ENCODE measurements around the gene EIF1. TPM values are rescaled to one million over a fixed set of nuclear protein-coding genes. Genes with fewer than 3 reads are reported as not detected.

Gene EIF1
- total and polyA plus RNA-seq, 2 of the 8 experiments (the other 6 are each of a cell fraction or from before 2014, with no cell fraction given) = 175 to 539 TPM

- no peaks in the 10 kb centered on the region; a peak in 3 of 7 replicates for H3K27me3 ChIP-seq (replicated peaks in 1 of 4; ENCODE audit: control insufficient read depth in 3 of 4, extremely low read depth in 1 of 4, insufficient read depth in 3 of 4, low read length in 3 of 4)
- H3K18ac ChIP-seq (ENCODE audit: extremely low read depth, low read length) = peak overlapping the region; percentile 98
- H3K9ac ChIP-seq (replicated peaks in 1 of 4; ENCODE audit: extremely low read depth in 1 of 4, low read depth in 3 of 4, low read length in 3 of 4) = no peak overlapping the region
- POLR2A ChIA-PET (ENCODE audit: partially characterized antibody) = interaction anchor here (0.6 to 7.6 kb wide), 4 partner anchors 8 to 227 kb away, joined by 3 to 106 read pairs (median 8); partner anchors contain the start of gene EIF1
- H4K91ac ChIP-seq (replicated peaks; ENCODE audit: insufficient read length, low read length) = peak overlapping the region; percentile 92
- CTCF ChIA-PET (ENCODE audit: partially characterized antibody) = interaction anchor here (0.6 to 12.1 kb wide), 28 partner anchors 11 to 1306 kb away, joined by 3 to 279 read pairs (median 4); partner anchors contain the start of genes EIF1 and KRT32
- H4K8ac ChIP-seq (ENCODE audit: extremely low read depth, insufficient read depth, low read length) = peak overlapping the region; percentile 89; the same call in 1 of the 2 replicates
- H3K27ac ChIP-seq (ENCODE audit: low read depth, low read length) = no peak overlapping the region
- H3K4ac ChIP-seq (replicated peaks; ENCODE audit: insufficient read length, low read depth, low read length) = no peak overlapping the region
- H3K56ac ChIP-seq (replicated peaks; ENCODE audit: insufficient read length, low read depth, low read length) = no peak overlapping the region
- H3K4me3 ChIP-seq (ENCODE audit: extremely low read depth in 1 of 4, insufficient read depth in 2 of 4, low read depth in 3 of 4, low read length in 4 of 4) = peak overlapping the region in 3 of 4 experiments; percentile 42 to 67 (median 53); a peak in 4 of 8 replicates
- H2AK5ac ChIP-seq (ENCODE audit: low read depth, low read length) = no peak overlapping the region
- no peaks in the 10 kb centered on the region for H3K79me2 ChIP-seq (ENCODE audit: control insufficient read depth in 1 of 2, insufficient read depth in 2 of 2, low read length in 2 of 2)
- peak overlapping the region; percentile 70 for H2AFZ ChIP-seq (ENCODE audit: low read length)
- H4K20me1 ChIP-seq (replicated peaks in 1 of 2; ENCODE audit: control insufficient read depth in 1 of 2, insufficient read depth in 2 of 2, low read length in 2 of 2) = no peaks in the 10 kb centered on the region
- peak overlapping the region; percentile 68 to 96 for H3K4me2 ChIP-seq (ENCODE audit: insufficient read depth in 1 of 2, low read depth in 2 of 2, low read length in 2 of 2)
- H3K14ac ChIP-seq (ENCODE audit: insufficient read length) = no peak overlapping the region
- H3K36me3 ChIP-seq (ENCODE audit: control insufficient read depth in 2 of 4, insufficient read depth in 4 of 4, low read length in 3 of 4) = no peaks in the 10 kb centered on the region
- H3K23me2 ChIP-seq (ENCODE audit: low read depth, low read length) = peaks cover 8% of the 10 kb centered on the region
- H2BK120ac ChIP-seq (replicated peaks; ENCODE audit: low read depth, low read length) = no peak overlapping the region
- WGBS, 2 experiments (ENCODE audit: extremely low coverage in 1 of 2, insufficient coverage in 1 of 2, insufficient read length in 1 of 2, insufficient replicate concordance in 2 of 2, low coverage in 1 of 2, low lambda C conversion rate in 2 of 2, missing lambda C conversion rate in 1 of 2) = 60% methylated on average over 23 of the region's 23 CpGs; no CpG with 5 or more reads in 1 of the 2 experiments
- no peaks in the 10 kb centered on the region for H3K9me3 ChIP-seq (ENCODE audit: insufficient read depth in 2 of 2, low read depth in 1 of 2, low read length in 1 of 2)
- TF ChIP-seq POLR2AphosphoS5 (IDR thresholded peaks at IDR 0.05; ENCODE audit: low read depth, low read length) (no peak), MAX (IDR thresholded peaks at IDR 0.05) (0 out of 2 replicates have a peak, but pooled peaks have one; percentile 4), ZNF274 (IDR thresholded peaks at IDR 0.05; ENCODE audit: borderline replicate concordance, extremely low read depth, low read length) (no peak), FOSL1 (IDR thresholded peaks at IDR 0.05; ENCODE audit: insufficient read depth, low read depth, low read length) (no peak), TBP (IDR thresholded peaks at IDR 0.05; ENCODE audit: low read depth, low read length) (no peak), RFX5 (IDR thresholded peaks at IDR 0.05; ENCODE audit: borderline replicate concordance, low read depth, low read length) (no peak), KDM4A (IDR thresholded peaks at IDR 0.05; ENCODE audit: low read depth, low read length, severe bottlenecking) (peak; percentile 46), SAP30 (IDR thresholded peaks at IDR 0.05; ENCODE audit: insufficient read depth, insufficient replicate concordance, low read length) (no peak), ASH2L (IDR thresholded peaks at IDR 0.05; ENCODE audit: low read length) (peak; percentile 29)
- peak overlapping the region; percentile 60; the same call in 1 of the 2 replicates for H2BK5ac ChIP-seq (ENCODE audit: low read depth, low read length)
- no peak for DNase-seq (ENCODE audit: low read depth in 1 of 2, low spot score in 2 of 2)
- peak overlapping the region; percentile 97 for H2BK12ac ChIP-seq (ENCODE audit: low read depth, low read length)
- peaks cover 0 to 14% (median 6%) of the 10 kb centered on the region in 4 experiments; a peak in 5 of 7 replicates for H3K4me1 ChIP-seq (replicated peaks in 1 of 4; ENCODE audit: control insufficient read depth in 3 of 4, insufficient read depth in 4 of 4, low read length in 3 of 4)
- H3K23ac ChIP-seq (ENCODE audit: insufficient read length) = no peak overlapping the region
- no peaks in the 10 kb centered on the region for H3K79me1 ChIP-seq (ENCODE audit: low read depth, low read length)
- peak overlapping the region; percentile 21 for H4K5ac ChIP-seq (ENCODE audit: insufficient read length, low read depth, low read length)
- H2BK20ac ChIP-seq (ENCODE audit: low read length) = peak overlapping the region; percentile 95
- no peak for FAIRE-seq
- H2BK15ac ChIP-seq (ENCODE audit: low read length) = peak overlapping the region; percentile 88
Measured at GRCh38 chr17:41667280-41668041, 21.2 kb upstream of the EIF1 start.
